DMS 273 (cell line): ENCODE data around the gene ERFE.
A peak's percentile ranks its signal among the peaks of the same experiment; 100 is the strongest.

ENCODE experiments used
- DNase-seq: peaks from one replicate; lab custom pipeline; 2025; ENCODE audit not compliant: unreplicated experiment; lab: John Stamatoyannopoulos, UW

Gene ERFE

GRCh38 chr2:238126338-238126737, 32.4 kb upstream of the ERFE start:
- DNase-seq: no peak

GRCh38 chr2:238126775-238127164, 32.0 kb upstream of the ERFE start:
- DNase-seq: no peak

- no peak for DNase-seq
Measured at GRCh38 chr2:238127165-238128060, 31.4 kb upstream of the ERFE start.

- DNase-seq: no peak
Measured at GRCh38 chr2:238128061-238128440, 30.7 kb upstream of the ERFE start.

- no peak for DNase-seq
Measured at GRCh38 chr2:238128534-238129001, 30.2 kb upstream of the ERFE start.

GRCh38 chr2:238129166-238130010, 29.4 kb upstream of the ERFE start:
- DNase-seq: no peak

GRCh38 chr2:238130111-238130695, 28.6 kb upstream of the ERFE start:
- no peak for DNase-seq

- DNase-seq: no peak
Measured at GRCh38 chr2:238130696-238131628, 27.8 kb upstream of the ERFE start.

- DNase-seq: no peak
Measured at GRCh38 chr2:238131761-238132462, 26.9 kb upstream of the ERFE start.

GRCh38 chr2:238132463-238133450, 26.0 kb upstream of the ERFE start:
- DNase-seq: no peak

GRCh38 chr2:238133499-238134392, 25.0 kb upstream of the ERFE start:
- peak; percentile 28 for DNase-seq

- DNase-seq: no peak
Measured at GRCh38 chr2:238134393-238134785, 24.4 kb upstream of the ERFE start.

GRCh38 chr2:238135601-238136150, 23.1 kb upstream of the ERFE start:
- no peak for DNase-seq

GRCh38 chr2:238136820-238137537, 21.8 kb upstream of the ERFE start:
- no peak for DNase-seq

- DNase-seq: no peak
Measured at GRCh38 chr2:238137885-238138284, 20.9 kb upstream of the ERFE start.

GRCh38 chr2:238138331-238139195, 20.2 kb upstream of the ERFE start, which contains the start of gene KLHL30:
KLHL30 (plus strand) TSS chr2:238138668; CDS start chr2:238140755, 2,087 bp downstream.
- DNase-seq: no peak
